CMK (cell line): Measurements from ENCODE around the gene SKI.
"Not testable (repeated sequence)": the region's sequence is repeated elsewhere in the genome, so short reads cannot be mapped to it uniquely, and the experiment has no call there.

Source experiments
- DNase-seq: peaks from one replicate; pipeline ENCODE4 v3.0.0-alpha.2; 2010; ENCODE audit warnings: low read depth

SKI gene

DNA sequence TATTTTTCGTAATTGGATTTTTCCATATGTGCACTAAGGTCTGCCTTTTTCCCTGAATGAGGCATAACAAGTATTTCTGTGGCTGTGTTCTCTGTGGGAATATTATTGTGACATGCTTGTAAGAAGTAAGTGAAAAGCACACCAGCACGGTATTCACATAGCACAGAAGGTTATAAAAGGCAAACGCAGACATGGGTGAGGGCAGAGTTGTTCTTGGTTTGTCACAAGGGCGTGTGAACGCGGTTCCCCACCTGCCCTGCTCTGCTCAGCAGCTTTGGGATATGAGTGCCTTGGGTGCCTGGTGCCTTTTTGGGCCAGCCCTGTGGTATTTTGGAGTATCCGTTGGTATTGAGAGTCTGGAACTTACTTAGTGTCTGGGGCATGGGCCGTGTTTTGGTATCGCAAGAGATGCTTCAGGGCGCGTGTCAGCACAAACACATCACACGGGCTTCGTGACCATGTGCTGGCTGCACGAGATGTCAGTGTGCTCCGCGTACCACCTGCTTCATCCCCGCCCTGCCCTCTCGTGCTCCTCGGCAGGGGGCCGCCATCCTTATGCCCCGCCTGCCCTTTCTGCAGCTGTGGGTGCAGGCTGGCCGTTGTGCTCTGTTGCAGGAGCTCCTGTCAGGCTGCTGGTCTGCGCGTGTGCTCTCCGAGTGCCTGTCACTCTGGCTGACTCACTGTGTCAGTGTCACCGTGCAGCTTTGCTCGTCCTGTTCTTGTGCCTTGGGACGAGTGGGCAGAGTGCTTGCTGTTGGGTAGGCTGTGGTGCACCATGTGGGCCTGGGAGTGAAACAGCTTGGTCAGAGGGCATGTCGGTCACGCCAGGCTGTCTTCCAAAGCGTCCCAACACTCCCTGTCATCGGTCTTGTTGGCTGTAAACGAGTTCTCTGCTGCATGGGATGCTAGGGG is 15.0 kb downstream of the SKI start:
- no peak for DNase-seq

DNA sequence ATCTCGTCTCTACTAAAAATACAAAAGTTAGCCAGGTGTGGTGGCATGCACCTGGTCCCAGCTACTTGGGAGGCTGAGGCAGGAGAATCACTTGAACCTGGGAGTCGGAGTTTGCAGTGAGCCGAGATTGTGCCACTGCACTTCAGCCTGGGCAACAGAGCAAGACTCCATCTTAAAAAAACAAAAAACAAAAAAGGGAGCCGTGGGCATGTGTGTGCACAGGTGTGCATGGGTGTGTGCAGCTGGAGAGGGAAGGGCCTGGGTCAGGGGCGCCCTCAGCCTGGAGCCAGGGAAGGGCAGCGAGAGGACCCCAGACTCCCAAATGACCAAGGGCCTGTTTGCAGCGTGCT is 18.9 kb downstream of the SKI start:
- DNase-seq: not testable (repeated sequence)

GRCh38 chr1:2247760-2248126 is 19.6 kb downstream of the SKI start:
- DNase-seq: no peak

- DNase-seq: no peak
Measured at GRCh38 chr1:2248127-2248826, 20.2 kb downstream of the SKI start.

GRCh38 chr1:2248854-2249558 is 20.9 kb downstream of the SKI start:
- no peak for DNase-seq

DNA sequence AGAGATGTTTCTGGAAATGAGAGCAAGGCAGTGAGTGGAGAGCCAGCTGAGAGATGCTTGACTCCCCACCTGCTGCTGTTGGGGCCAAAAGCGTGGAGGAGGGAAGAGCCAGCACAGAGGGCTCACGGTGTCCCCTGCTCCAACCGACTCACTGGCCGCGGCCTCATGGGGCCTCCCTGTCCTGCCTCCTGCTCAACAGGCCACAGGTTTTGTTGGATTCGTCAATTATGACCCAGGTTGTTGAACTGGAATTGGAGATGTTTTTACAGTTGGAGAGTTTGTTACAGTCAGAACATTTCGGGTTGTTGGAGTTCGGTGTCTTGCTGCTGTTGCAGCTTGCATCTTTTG is 21.4 kb downstream of the SKI start:
- no peak for DNase-seq

DNA sequence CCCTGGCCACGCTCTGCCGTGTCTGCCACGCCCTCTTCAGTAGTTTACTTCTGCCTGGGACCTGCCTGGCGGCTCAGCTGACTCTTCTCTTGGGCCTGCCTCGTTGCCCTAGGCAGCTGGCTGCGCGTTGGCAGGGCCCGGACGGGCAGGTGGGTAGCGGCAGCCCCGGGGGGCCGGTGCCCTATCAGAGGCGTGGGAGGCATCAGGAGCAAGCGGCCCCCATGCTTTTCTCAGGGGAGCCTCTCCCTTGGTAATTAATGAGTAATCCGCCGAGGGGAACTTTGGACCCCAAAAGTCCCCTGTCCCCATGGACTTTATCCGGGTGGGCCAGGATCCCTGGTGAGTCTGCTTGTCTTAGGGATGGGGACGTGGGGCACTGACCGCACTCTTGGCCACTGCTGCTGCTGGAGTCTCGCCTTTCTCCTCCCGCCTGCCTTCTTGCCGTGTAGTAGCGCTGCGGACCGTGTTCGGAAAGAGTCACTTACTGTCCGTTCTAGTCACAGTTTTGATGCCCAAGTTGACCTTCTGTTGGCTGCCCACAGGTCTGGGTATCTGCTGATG is 22.7 kb downstream of the SKI start:
- no peak for DNase-seq

- no peak for DNase-seq
Measured at GRCh38 chr1:2251363-2251762, 23.2 kb downstream of the SKI start.

DNA sequence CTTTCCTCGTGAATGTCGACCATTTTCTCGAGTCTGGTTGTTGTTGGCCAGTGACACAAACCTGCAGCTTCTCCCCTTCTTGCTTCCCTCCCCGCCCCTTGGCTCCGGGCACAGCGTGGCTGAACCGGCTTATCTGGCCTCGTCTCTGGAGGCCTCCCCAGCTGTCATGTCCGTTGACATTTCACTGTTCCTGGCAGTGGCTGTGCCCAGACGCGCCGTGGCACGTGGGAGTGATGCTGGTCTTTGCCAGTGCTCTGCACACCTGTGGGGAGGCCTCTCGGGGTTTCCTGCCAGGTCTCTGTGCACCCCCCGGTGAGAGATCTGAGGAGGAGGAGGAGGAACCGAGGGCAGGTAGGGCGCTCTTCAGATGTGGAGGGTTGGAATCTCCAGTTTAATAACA is 23.7 kb downstream of the SKI start:
- DNase-seq: no peak

GRCh38 chr1:2252423-2252822 is 24.3 kb downstream of the SKI start:
- DNase-seq: no peak

- no peak for DNase-seq
Measured at GRCh38 chr1:2253036-2253796, 25.1 kb downstream of the SKI start.

GRCh38 chr1:2253797-2254480 is 25.8 kb downstream of the SKI start:
- DNase-seq: no peak

GRCh38 chr1:2255047-2255419 is 26.9 kb downstream of the SKI start:
- no peak for DNase-seq

DNA sequence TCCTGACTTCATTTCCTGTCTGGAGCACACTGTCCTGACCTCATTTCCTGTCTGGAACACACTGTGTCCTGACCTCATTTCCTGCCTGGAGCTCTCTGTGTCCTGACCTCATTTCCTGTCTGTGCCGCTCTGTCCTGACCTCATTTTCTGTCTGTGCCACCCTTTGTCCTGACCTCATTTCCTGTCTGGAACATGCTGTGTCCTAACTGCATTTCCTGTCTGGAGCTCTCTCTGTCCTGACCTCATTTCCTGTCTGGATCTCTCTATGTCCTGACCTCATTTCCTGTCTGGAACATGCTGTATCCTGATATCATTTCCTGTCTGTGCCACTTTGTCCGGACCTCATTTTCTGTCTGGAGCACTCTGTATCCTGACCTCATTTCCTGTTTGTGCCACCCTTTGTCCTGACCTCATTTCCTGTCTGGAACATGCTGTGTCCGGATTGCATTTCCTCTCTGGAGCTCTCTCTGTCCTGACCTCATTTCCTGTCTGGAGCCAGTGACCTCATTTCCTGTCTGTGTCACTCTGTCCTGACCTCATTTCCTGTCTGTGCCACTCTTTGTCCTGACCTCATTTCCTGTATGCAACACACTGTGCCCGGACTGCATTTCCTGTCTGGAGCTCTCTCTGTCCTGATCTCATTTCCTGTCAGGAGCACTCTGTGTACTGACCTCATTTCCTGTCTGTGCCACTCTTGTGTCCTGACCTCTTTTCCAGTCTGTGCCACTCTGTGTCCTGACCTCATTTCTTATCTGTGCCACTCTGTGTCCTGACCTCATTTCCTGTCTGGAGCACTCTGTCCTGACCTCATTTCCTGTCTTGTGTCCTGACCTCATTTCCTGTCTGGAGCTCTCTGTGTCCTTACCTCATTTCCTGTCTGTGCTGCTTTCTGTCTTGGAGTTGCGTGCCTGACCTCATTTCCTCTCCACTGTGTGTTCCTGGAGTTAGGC is 27.6 kb downstream of the SKI start:
- peak; percentile 100 for DNase-seq

GRCh38 chr1:2256435-2257244 is 28.5 kb downstream of the SKI start:
- DNase-seq: no peak

DNA sequence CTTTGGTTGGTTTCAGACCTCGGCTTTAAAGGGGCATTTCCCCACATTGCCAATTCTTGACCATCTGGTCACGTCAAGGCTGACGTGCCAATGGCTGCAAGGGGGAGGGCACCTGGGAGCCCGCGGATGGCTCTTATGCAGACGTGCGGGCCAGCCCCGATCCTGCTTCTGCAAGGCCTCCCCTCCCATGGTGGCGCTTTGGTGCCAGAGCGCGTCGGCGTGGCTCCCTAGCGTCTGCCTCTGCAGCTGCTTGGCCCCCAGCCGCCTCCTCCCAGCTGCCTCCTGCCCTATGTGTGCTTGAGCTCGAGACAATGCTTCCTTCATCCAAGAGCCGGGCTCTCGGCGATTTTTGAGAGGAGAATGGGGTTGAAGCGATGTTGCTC is 29.1 kb downstream of the SKI start:
- no peak for DNase-seq

DNA sequence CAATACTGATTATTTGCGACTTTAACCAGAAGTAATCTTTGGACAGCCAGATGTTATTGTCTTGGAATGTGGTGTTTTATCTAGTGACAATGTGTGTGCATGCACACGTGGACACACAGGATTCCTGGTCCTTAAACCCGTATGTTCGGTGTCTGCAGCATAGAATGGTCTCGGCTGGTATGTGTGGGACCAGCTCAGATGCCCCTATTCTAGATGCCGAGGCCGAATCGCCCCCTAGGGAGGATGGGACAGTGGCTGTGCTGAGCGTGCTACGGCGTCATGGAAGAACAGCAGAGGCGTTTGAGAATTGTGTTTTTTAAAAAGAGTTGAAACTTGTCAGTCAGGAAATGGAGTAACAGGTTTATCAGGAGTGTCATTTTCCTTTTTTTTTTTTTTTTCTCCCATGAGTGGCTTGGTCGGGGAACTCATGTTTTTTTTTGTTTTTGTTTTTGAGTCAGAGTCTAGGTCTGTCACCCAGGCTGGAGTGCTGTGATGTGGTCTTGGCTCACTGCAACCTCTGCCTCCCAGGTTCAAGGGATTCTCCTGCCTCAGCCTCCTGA is 30.1 kb downstream of the SKI start:
- no peak for DNase-seq

GRCh38 chr1:2258996-2259395 is 30.9 kb downstream of the SKI start:
- DNase-seq: no peak
